NCI-H82 treated with DMSO at 0.1 percent for 48 hours (cell line): ENCODE data around the gene AFAP1L2.
"Not testable (repeated sequence)": the region's sequence is repeated elsewhere in the genome, so short reads cannot be mapped to it uniquely, and the experiment has no call there.

Experiments used
- DNase-seq: peaks from one replicate; lab custom pipeline; 2025; ENCODE audit not compliant: unreplicated experiment; lab: John Stamatoyannopoulos, UW

The AFAP1L2 gene

DNA sequence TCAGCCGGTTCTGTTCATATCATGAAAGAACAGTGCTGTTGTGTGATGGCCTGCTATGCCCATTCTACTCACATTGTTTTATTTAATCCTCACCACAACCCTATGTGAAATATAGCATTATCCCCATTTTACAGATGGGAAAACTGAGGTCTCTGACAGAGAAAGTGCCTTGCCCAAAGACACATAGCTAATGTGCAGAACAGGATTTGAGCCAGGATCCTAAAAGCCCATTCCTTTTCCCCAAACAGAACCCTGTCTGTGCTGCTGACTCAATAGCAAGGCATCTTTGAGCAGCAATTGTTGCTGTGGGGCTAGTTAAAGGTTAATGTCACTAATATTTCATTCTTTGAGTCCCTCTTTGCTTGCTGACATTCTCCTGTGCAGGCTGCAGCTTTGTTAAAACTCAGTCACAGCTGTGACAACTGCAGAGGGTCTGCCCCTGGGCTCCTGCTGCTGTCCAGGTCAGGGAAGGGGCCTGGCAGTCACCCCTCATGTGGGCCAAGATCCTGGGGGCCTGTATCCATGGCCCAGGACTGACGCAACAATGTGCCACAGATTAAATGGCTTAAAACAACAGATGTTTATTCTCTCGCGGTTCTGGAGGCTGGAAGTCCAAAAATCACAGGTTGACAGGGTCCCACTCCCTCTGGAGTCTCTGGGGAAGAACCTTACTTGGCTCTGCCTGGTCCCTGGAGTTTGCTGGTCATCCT lies 40.4 kb downstream of the AFAP1L2 start:
- DNase-seq, result no peak

DNA sequence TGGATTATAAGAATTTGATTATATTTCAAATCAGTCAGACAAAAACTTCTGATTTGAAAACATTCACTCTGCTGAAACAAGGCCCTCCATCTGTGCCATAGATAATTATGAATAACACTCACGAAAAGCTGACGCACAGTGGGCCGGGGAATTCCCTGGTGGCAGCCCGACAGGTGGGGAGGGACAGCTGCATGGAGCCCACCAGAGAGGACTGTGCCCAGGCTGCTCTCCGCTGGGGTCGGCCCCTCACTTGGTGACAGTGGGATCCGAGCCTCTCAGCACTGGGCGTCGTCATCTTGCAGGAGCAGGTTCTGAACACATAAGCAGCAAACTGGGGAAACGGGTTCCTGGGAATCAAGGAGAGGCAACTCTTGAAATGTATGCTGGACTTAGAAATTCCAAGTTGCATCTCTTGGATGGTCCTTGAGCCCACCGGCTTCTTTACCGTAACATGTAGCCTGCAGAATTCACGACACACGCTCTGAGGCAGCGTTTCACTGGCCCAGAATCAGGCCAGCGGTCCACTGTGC lies 41.4 kb downstream of the AFAP1L2 start:
- DNase-seq, result no peak

GRCh38 chr10:114359953-114360345 lies 44.4 kb downstream of the AFAP1L2 start:
- no peak for DNase-seq

GRCh38 chr10:114359041-114359952 lies 45.0 kb downstream of the AFAP1L2 start:
- no peak for DNase-seq

DNA sequence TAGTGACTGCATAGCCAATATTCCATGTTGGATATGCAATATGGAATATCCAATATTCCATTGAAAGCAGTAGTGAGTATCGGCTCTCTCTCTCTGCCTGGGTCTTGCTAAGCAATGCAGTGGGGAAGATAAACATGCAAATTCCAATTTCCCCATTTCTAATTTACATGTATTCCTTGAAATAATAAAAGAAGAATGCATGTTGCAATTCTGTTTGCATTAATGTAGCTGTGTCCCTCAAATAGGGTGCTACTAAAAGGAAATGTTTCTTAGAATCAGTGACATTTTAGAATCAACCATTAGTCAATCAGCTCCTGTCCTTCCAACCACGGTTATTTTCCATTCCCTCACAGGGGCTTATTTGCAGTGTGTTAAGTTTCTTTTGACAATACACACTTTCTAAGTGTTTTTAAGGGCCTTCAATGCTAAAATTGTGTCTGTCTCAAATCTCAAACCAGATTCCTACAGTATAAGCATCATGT lies 46.7 kb downstream of the AFAP1L2 start:
- DNase-seq, result no peak

GRCh38 chr10:114356751-114357514 lies 47.4 kb downstream of the AFAP1L2 start:
- no peak for DNase-seq

GRCh38 chr10:114356126-114356525 lies 48.2 kb downstream of the AFAP1L2 start:
- no peak for DNase-seq

DNA sequence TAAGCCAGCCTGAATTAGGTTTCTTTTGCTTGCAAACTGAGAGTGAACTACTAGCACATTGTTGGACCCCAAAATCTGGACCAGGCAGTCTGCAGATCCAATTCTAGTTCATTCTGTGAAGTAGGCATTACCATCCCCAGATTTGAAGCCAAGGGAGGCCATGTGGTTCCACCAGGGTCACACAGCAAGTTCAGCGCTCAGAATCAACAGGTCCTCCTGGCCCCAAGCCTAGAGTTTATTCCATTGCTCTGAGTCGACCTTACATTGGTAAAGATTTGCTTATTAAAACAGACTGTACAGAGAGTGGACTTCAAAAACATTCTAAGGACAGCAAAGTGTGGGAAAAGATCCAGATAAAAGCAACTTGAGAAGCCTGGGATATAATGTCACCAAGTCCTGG lies 50.9 kb downstream of the AFAP1L2 start:
- no peak for DNase-seq

- DNase-seq, result no peak
Observed at GRCh38 chr10:114352653-114353298, 51.5 kb downstream of the AFAP1L2 start.

- DNase-seq, result no peak
Observed at GRCh38 chr10:114350751-114351150, 53.6 kb downstream of the AFAP1L2 start.

DNA sequence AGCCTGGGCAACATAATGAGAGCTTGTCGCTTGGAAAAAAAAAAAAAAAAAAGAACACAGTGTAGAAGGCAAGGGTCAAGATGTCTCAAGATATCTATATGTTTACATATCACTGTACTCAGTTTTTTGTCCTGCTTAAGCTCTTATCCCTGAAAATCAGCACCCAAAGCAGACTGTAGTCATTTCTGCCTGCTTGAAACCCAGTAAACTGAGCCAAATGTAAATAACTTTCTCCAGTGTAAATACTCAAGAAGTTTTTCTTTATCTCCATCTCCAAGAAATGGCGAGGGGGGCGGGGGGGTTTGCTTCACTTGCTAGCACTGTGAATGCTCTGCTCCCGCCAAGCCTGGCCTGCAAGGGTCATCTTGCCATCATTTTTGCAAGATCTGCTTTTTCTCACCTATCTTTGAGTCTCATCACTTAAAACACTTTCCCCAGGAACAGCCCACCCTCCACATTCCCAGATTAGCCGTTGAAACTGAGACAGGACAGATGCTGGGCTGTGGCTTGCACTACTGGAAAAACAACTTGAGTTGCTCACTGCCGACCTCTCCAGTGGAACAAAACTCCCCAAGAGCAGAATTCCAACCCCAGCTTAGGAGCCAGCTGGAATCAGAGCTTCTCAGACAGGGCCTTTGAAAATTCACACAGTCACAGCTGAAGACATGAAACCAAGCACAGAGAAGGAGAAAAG lies 54.6 kb downstream of the AFAP1L2 start:
- DNase-seq, result no peak

GRCh38 chr10:114349071-114349470 lies 55.2 kb downstream of the AFAP1L2 start:
- not testable (repeated sequence) for DNase-seq

GRCh38 chr10:114347791-114348190 lies 56.5 kb downstream of the AFAP1L2 start:
- no peak for DNase-seq

DNA sequence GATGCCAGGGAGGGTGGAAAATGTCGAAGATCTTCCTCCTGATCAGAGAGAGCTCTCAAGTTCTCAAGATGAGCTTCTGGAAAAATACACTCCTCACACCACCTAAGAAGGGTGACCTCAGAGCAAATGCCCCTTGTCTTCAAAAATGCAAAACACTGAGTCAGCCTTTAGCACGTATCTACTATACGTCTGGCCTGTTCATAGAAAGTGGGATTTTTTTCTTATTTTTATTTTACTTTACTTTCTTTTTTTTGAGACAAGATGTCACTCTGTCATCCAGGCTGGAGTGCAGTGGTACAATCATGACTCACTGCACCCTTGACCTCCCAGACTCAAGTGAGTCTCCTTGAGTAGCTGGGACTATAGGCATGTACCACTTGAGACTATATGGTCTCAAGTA lies 57.1 kb downstream of the AFAP1L2 start:
- DNase-seq, result no peak

DNA sequence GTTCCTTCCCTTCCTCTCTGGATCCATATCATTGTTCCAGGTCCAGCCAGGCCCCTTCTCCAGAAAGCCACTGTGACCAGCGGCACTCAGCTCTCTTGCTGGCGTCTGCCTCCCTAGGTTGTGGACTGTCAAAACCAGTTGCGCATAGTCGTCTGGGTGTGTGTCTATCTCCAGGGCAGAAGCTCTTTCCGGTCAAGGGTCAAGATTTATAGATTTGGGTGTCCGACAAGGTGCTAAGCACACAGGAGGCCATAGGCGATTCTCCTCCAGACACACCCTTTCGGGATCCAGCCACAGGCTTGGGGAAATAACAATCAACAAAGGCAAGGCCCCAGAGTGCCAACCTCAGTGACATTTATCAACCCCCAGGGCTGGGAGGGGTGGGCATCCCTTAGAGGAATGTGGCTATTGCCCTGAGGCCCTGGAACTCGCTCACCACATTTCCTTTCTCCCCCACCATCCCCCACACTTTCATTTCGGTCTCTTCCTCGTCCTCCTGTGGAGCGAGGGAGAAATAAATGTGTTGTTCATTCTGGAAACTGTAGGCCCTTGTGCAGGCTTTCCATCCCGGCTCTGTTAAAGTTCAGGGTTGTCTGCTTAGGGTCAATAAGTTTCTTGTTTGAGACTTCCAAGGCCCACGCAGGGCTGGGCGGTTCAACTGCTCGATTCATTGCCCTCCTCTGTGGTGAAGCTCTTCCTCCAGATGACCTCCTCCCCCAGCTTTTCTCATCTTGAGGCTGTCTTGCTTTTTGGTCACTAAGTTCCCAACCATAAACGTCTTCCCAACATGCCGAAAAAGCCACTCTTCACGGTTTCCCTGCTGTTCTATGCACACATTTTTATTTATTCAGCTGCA lies 57.9 kb downstream of the AFAP1L2 start:
- DNase-seq, result no peak

DNA sequence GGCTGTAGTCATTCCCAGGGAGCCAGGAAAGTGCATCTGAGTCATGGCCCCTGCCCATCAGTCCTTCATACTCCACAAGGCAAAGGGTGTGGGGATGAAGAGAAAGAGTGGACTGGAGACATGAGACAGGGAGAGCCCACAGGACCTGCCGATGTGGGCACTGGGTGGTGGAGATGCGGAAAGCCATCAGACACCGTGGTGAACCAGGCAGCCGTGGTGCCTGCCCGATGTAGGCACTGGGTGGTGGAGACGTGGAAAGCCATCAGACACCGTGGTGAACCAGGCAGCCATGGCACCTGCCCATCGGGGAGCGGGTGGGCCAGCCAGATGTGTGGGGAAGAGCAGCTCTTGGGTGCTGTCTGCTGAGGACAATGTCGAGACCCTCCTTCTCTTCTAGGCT lies 58.6 kb downstream of the AFAP1L2 start:
- DNase-seq, result no peak

- DNase-seq, result no peak
Observed at GRCh38 chr10:114343623-114344505, 60.4 kb downstream of the AFAP1L2 start.

DNA sequence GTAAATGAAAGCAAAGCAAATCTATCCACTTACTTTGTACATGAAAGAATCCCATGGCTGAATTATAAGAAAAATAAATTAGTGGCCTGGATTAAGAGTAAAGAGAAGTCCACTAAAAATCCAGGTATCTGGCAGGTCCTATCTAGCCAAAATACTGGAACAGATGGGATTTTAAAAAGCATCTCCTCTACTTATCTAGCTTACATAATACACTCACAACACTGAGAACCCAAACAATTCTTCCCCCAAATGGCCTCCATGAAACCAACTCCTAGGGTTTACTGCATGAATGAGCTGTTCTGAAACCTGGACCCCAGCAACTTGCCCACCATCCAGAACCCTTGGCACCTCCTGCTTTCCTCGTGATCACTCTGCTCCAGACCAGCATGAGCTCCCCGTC lies 61.3 kb downstream of the AFAP1L2 start:
- DNase-seq, result no peak
